ENCODE results near the gene PRPF6.

- TF ChIP-seq CTCF (conservative IDR thresholded peaks at IDR 0.05; ENCODE audit: low read length) (peak; percentile 52), EZH2phosphoT487 (IDR thresholded peaks at IDR 0.05; ENCODE audit: borderline replicate concordance, low read depth, low read length) (no peak)
These were observed 25.6 kb upstream of the PRPF6 start for GRCh38 chr20:63955281-63955826.
